HCT116 (cell line): ENCODE measurements around the gene GPC1. TPM values are rescaled to one million over a fixed set of nuclear protein-coding genes. Genes with fewer than 3 reads are reported as not detected.

ENCODE experiments used
- ATAC-seq: fragments of 200-7000 bp; cut with Tn5 transposase; 2 replicates; pipeline ENCODE4 v1.9.1; 2020; ENCODE audit warnings: mild to moderate bottlenecking, moderate library complexity
- BruUV-seq: library from RNA; stranded (reverse); fragments of 400-500 nt; replicated peaks from 2 replicates; lab custom pipeline; 2021; lab: Mats Ljungman, UMichigan
- CTCF ChIA-PET: fragments of 300-600 bp; sonication (Branson Sonifier 250); formaldehyde crosslinking; loops from one replicate; lab custom pipeline; 2021; ENCODE audit warnings: antibody characterized with exemption; lab: Charles Lee
- POLR2A ChIA-PET: fragments of 300-600, 350-600 bp; sonication (Branson Sonifier 250); formaldehyde crosslinking; loops from one replicate; lab custom pipeline; 2021; ENCODE audit warnings: antibody characterized with exemption; lab: Charles Lee
- RAD21 ChIA-PET, 2 experiments: fragments of 300-600 bp; sonication (Branson Sonifier 250); formaldehyde crosslinking; loops; one replicate each; lab custom pipeline; 2023; ENCODE audit warnings: low total read pairs in 2 of 2; ENCODE audit not compliant: uncharacterized antibody in 2 of 2, unreplicated experiment in 2 of 2, low non-redundant PET in 1 of 2; lab: Charles Lee
- DNase-seq: peaks from one replicate; pipeline ENCODE4 v3.0.0-alpha.2; 2010; ENCODE audit warnings: low read depth, low spot score
- H2AFZ ChIP-seq: fragments of 200-600 bp; shearing (Covaris generic), sonication (generic); 2 replicates; pipeline ENCODE4 v1.6.1; 2017; ENCODE audit warnings: low read depth, mixed run types, mixed read lengths, antibody characterized with exemption, low read length; ENCODE audit not compliant: poor library complexity, severe bottlenecking
- H3K27ac ChIP-seq: 2 replicates; pipeline ENCODE4 v1.5.1; 2012; ENCODE audit warnings: low read depth, low read length
- H3K27me3 ChIP-seq: fragments of 200-600 bp; sonication (generic); 2 replicates; pipeline ENCODE4 v1.6.1; 2016; ENCODE audit warnings: mixed run types, low read length, mixed read lengths; ENCODE audit not compliant: insufficient read depth
- H3K36me3 ChIP-seq, 2 experiments: fragments of 200-500 bp in 1 of 2; fragments of 200-600 bp in 1 of 2; sonication (Bioruptor generic) in 1 of 2; sonication (generic) in 1 of 2; 2 replicates each; pipeline versions ENCODE4 v1.5.1 to v1.6.1; 2014 to 2016; ENCODE audit warnings: low read length in 2 of 2, inconsistent platforms in 1 of 2, mixed read lengths in 1 of 2, mixed run types in 1 of 2; ENCODE audit not compliant: insufficient read depth in 2 of 2, control insufficient read depth in 1 of 2
- H3K4me1 ChIP-seq, 2 experiments: fragments of 200-600 bp in 1 of 2; sonication (generic) in 1 of 2; 2 replicates each; pipeline versions ENCODE4 v1.5.1 to v1.6.1; 2012 to 2017; ENCODE audit warnings: low read length in 2 of 2, inconsistent platforms in 1 of 2, mild to moderate bottlenecking in 1 of 2, mixed read lengths in 1 of 2, mixed run types in 1 of 2, moderate library complexity in 1 of 2; ENCODE audit not compliant: insufficient read depth in 2 of 2, control insufficient read depth in 1 of 2
- H3K4me2 ChIP-seq: fragments of 200-600 bp; sonication (generic); 2 replicates; pipeline ENCODE4 v1.6.1; 2017; ENCODE audit warnings: mixed run types, low read length, mixed read lengths
- H3K4me3 ChIP-seq, 2 experiments: fragments of 200-600 bp in 1 of 2; sonication (generic) in 1 of 2; replicated peaks in 1 of 2; 2 replicates each; pipeline ENCODE4 v1.5.1; 2011 to 2016; ENCODE audit warnings: low read length in 2 of 2, control low read depth in 1 of 2, low read depth in 1 of 2, mild to moderate bottlenecking in 1 of 2, mixed read lengths in 1 of 2, mixed run types in 1 of 2
- H3K79me2 ChIP-seq: fragments of 200-600 bp; sonication (generic); 2 replicates; pipeline ENCODE4 v1.6.1; 2017; ENCODE audit warnings: mild to moderate bottlenecking, mixed run types, low read length, moderate library complexity, mixed read lengths; ENCODE audit not compliant: insufficient read depth
- H3K9ac ChIP-seq: fragments of 200-600 bp; sonication (generic); 2 replicates; pipeline ENCODE4 v1.6.1; 2016; ENCODE audit warnings: low read length, mixed read lengths
- H3K9me2 ChIP-seq: fragments of 200-600 bp; sonication (generic), shearing (Covaris generic); 2 replicates; pipeline ENCODE4 v1.6.1; 2017; ENCODE audit warnings: mixed run types, mild to moderate bottlenecking, moderate library complexity; ENCODE audit not compliant: insufficient read depth
- H3K9me3 ChIP-seq, 2 experiments: fragments of 200-500 bp in 1 of 2; fragments of 200-600 bp in 1 of 2; sonication (Bioruptor generic) in 1 of 2; sonication (generic) in 1 of 2; 2 replicates each; pipeline ENCODE4 v1.6.1; 2014 to 2017; ENCODE audit warnings: low read length in 2 of 2, mixed read lengths in 2 of 2, inconsistent platforms in 1 of 2, low read depth in 1 of 2, mild to moderate bottlenecking in 1 of 2, mixed run types in 1 of 2, moderate library complexity in 1 of 2; ENCODE audit not compliant: control insufficient read depth in 1 of 2, insufficient read depth in 1 of 2
- H4K20me1 ChIP-seq: fragments of 200-600 bp; sonication (generic), shearing (Covaris generic); 2 replicates; pipeline ENCODE4 v1.6.1; 2017; ENCODE audit warnings: mixed run types, mild to moderate bottlenecking, moderate library complexity; ENCODE audit not compliant: insufficient read depth
- ATF3 ChIP-seq: IDR thresholded peaks from 2 replicates; pipeline ENCODE4 v1.6.1; 2012
- CBX3 ChIP-seq: IDR thresholded peaks from 2 replicates; pipeline ENCODE4 v1.6.1; 2012; ENCODE audit warnings: low read depth
- CEBPB ChIP-seq: IDR thresholded peaks from 2 replicates; pipeline ENCODE4 v1.6.1; 2012; ENCODE audit warnings: low read depth
- CTCF ChIP-seq, 3 experiments: fragments of 200-600 bp in 1 of 3; sonication (generic) in 1 of 3; IDR thresholded peaks in 2 of 3; conservative IDR thresholded peaks in 1 of 3; 2 replicates each; pipeline ENCODE4 v1.5.1; 2012 to 2017; ENCODE audit warnings: low read depth in 2 of 3, low read length in 2 of 3, antibody characterized with exemption in 1 of 3, borderline replicate concordance in 1 of 3, control low read depth in 1 of 3, mild to moderate bottlenecking in 1 of 3, mixed read lengths in 1 of 3, mixed run types in 1 of 3, moderate library complexity in 1 of 3; ENCODE audit not compliant: insufficient read depth in 1 of 3
- EGR1 ChIP-seq: IDR thresholded peaks from 2 replicates; pipeline ENCODE4 v1.6.1; 2012; ENCODE audit warnings: low read depth
- FOSL1 ChIP-seq: IDR thresholded peaks from 2 replicates; pipeline ENCODE4 v1.6.1; 2012; ENCODE audit warnings: low read depth
- MAX ChIP-seq: IDR thresholded peaks from 2 replicates; pipeline ENCODE4 v1.6.1; 2012
- REST ChIP-seq: IDR thresholded peaks from 2 replicates; pipeline ENCODE4 v1.6.1; 2012; ENCODE audit warnings: low read depth
- SP1 ChIP-seq: IDR thresholded peaks from 2 replicates; pipeline ENCODE4 v1.6.1; 2012; ENCODE audit warnings: low read depth
- SRF ChIP-seq: IDR thresholded peaks from 2 replicates; pipeline ENCODE4 v1.6.1; 2012; ENCODE audit warnings: low read depth
- ZBTB33 ChIP-seq: IDR thresholded peaks from 2 replicates; pipeline ENCODE4 v1.6.1; 2011; ENCODE audit warnings: mild to moderate bottlenecking, low read length, moderate library complexity; ENCODE audit not compliant: insufficient replicate concordance; ENCODE audit errors: extremely low read depth
- intact Hi-C: fragments of 100-400 bp; cut with micrococcal nuclease; formaldehyde crosslinking; loops from 2 replicates; pipeline ENCODE4 v1.10.0; 2022
- total RNA-seq: library from RNA; stranded (reverse); gene quantifications from one replicate; pipeline ENCODE4 v1.2.1, GENCODE V29; 2021; ENCODE audit not compliant: unreplicated experiment

Gene GPC1
- total RNA-seq, 1 experiment from 2014 or later: 79.1 TPM

- Histone ChIP-seq H3K4me1 (peaks cover 0 to 6% of the 10 kb centered on the region in 2 experiments; a peak in 2 of 4 replicates), H3K27ac (no peak overlapping the region), H3K9me2 (no peaks in the 10 kb centered on the region), H3K9me3 (no peaks in the 10 kb centered on the region), H4K20me1 (no peaks in the 10 kb centered on the region), H3K4me2 (no peak overlapping the region), H3K36me3 (no peaks in the 10 kb centered on the region), H3K4me3 (no peak overlapping the region), H2AFZ (no peak overlapping the region), H3K79me2 (no peaks in the 10 kb centered on the region), H3K9ac (no peak overlapping the region), H3K27me3 (no peaks in the 10 kb centered on the region)
- ChIA-PET POLR2A (no interaction called here), RAD21 (no interaction called here), CTCF (no interaction called here)
- ATAC-seq: no peak
- BruUV-seq: no TSS peak
- DNase-seq: no peak
- TF ChIP-seq ATF3: no peak
- no peak for TF ChIP-seq FOSL1
- TF ChIP-seq REST: no peak
- no peak for TF ChIP-seq CBX3
- no peak for TF ChIP-seq EGR1
- TF ChIP-seq SP1: no peak
- TF ChIP-seq ZBTB33: no peak
- no peak for TF ChIP-seq MAX
- no peak for TF ChIP-seq CEBPB
- no peak for TF ChIP-seq SRF
- TF ChIP-seq CTCF (IDR thresholded peaks at IDR 0.05 in 2 of 3, conservative IDR thresholded peaks at IDR 0.05 in 1 of 3; ENCODE audit: borderline replicate concordance in 1 of 3, insufficient read depth in 1 of 3, low read depth in 2 of 3, low read length in 2 of 3): no peak
- intact Hi-C loops: loop anchor here (5.0 kb wide), 2 partner anchors 57 to 332 kb away; partner anchors contain the start of gene RNPEPL1
Measured at GRCh38 chr2:240510513-240511210, 75.2 kb downstream of the GPC1 start.
